NCI-H345 (cell line): ENCODE results near the gene BCL6.

Source experiments
- DNase-seq: peaks from one replicate; lab custom pipeline; 2025; lab: John Stamatoyannopoulos, UW

The BCL6 gene

GRCh38 chr3:187738331-187739093 lies 6.8 kb downstream of the BCL6 start:
- DNase-seq = peak; percentile 95

DNA sequence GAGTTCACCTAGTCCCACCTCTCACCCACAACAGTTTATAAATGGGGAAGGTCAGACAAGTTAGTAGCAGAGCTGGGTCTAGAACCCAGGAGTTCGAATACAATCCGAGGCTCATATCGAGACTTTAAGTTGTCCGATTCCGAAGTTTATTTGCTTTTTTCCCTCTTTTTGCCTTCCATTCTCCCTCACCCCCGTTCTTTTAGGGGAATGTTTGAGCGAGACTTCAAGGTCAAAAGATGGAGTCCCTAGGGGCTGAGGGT lies 7.3 kb downstream of the BCL6 start:
- DNase-seq = no peak

GRCh38 chr3:187737368-187738070 lies 7.7 kb downstream of the BCL6 start:
- peak; percentile 51 for DNase-seq

DNA sequence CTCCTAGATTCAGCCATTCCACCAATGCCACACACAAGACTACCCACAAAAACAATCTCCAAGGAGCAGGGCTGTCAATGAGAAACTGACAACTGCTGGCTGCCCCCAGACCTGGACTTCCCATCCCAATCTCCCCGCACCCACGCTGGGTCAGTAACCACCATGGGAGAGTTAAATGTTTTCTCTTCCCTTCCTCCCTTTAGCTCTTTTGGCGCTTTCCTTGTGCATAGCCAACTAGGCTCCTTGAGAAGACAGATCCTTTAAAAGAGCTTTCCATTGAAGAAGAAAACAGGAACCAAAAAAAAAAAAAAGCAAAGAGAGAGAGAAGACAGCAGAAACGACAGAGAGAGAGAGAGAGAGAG lies 8.3 kb downstream of the BCL6 start:
- no peak for DNase-seq

GRCh38 chr3:187736418-187736871 lies 8.8 kb downstream of the BCL6 start:
- DNase-seq = no peak

GRCh38 chr3:187735837-187736236 lies 9.4 kb downstream of the BCL6 start:
- DNase-seq = no peak

GRCh38 chr3:187735383-187735782 lies 9.9 kb downstream of the BCL6 start:
- DNase-seq = no peak

- DNase-seq = no peak
Measured at GRCh38 chr3:187734841-187735240, 10.4 kb downstream of the BCL6 start.

GRCh38 chr3:187733371-187733770 lies 11.9 kb downstream of the BCL6 start:
- DNase-seq = no peak

- DNase-seq = no peak
Measured at GRCh38 chr3:187729598-187729997, 15.7 kb downstream of the BCL6 start.

GRCh38 chr3:187728940-187729583 lies 16.2 kb downstream of the BCL6 start:
- no peak for DNase-seq

DNA sequence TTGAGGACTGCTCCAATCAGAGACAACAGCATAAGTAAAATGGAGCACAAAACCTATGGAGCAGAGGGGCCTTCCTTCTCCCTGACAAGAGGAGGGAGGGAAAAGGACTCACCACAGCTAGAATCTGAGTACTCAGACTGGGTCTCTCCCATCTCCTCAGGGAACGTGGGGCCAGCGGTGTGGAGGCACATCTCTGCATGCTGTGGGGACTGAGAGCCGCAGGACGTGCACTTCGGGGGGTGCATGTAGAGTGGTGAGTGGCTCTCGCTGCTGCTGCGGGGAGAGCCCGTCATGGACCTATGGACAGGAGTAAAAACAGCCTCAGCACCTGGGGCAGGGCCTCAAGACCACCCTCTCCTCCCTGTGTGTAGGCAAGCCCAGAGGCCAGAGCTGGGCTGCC lies 17.0 kb downstream of the BCL6 start:
- no peak for DNase-seq

- DNase-seq = no peak
Measured at GRCh38 chr3:187726564-187726963, 18.7 kb downstream of the BCL6 start.

DNA sequence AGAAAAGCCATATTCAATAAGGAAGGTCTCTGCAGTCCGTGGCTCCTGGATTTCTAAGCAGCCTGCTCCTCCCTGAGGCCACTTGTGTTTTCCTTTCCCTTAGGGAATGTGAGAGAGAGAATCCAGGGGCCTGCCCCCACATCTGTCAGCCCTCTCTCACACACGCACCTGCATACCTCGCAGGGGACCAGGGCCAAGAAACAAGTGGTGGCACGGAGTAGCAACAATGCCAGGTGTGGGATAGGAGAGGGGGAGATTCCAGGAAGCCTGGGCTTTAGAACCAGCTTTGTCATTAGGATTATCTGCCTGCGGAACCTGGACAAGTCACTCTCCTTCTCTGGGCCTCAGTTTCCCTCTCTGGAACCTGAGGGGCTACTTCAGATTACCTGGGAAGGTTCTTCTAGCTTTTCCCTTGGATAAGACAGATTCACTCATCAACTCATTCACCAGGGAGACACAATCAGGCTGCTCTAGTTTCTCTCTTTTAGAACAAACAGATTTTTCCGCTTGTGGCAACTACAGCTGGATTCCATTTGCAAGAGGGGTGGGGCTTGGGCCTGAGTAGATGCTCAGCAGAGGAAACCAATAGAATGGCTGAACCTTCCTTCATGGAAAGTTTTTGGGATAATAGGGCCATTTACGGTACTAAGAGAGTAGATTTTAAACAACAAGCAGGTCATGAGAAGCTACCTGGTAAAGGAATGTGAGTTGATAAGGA lies 19.5 kb downstream of the BCL6 start:
- no peak for DNase-seq

DNA sequence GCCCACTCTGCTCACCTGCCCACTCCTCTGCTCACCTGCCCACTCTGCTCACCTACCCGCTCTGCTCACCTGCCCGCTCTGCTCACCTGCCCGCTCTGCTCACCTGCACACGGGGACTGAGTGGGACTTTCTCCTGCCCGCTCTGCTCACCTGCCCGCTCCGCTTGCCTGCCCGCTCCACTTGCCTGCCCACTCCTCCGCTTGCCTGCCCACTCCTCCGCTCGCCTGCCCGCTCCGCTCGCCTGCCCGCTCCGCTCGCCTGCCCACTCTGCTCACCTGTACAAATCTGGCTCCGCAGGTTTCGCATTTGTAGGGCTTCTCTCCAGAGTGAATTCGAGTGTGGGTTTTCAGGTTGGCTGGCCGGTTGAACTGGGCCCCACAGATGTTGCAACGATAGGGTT lies 20.0 kb downstream of the BCL6 start:
- no peak for DNase-seq

GRCh38 chr3:187722206-187722612 lies 23.1 kb downstream of the BCL6 start:
- no peak for DNase-seq

GRCh38 chr3:187721055-187721454 lies 24.2 kb downstream of the BCL6 start:
- DNase-seq = no peak

GRCh38 chr3:187720337-187720670 lies 25.0 kb downstream of the BCL6 start:
- DNase-seq = no peak

GRCh38 chr3:187719628-187720336 lies 25.5 kb downstream of the BCL6 start:
- DNase-seq = peak; percentile 56

- no peak for DNase-seq
Measured at GRCh38 chr3:187718802-187719201, 26.5 kb downstream of the BCL6 start.

DNA sequence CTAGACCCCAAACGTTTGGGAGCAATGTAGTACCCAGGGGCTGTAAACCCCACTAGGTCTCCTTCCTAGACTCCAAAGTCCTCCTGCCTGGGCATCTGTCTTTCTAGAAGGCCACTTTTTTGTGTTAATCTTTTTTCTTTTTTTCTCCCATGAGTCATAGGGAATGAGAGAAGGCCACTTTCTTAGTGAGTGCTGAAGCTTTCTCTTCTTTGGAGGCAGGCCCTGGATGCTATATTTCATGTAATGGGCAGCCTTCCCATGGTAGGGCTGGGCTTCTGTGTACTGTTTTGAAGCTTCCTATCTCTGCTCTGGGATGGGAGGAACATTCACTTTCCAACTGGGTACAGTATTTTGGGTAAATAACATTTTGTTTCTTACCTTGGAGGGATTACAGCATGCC lies 27.7 kb downstream of the BCL6 start:
- no peak for DNase-seq

GRCh38 chr3:187714404-187714979 lies 30.8 kb downstream of the BCL6 start:
- peak; percentile 78 for DNase-seq
